Brain microvascular endothelial cell (primary cell): Measurements from ENCODE around the gene RETN.

Experiments
- DNase-seq: peaks from one replicate; pipeline ENCODE4 v3.0.0-alpha.2; 2020
- H3K27ac ChIP-seq: fragments of 250-450 bp; sonication (Bioruptor Pico); 2 replicates; pipeline ENCODE4 v1.5.1; 2020; ENCODE audit warnings: mild to moderate bottlenecking, moderate library complexity
- H3K27me3 ChIP-seq: fragments of 250-450 bp; sonication (Bioruptor Pico); replicated peaks from 2 replicates; pipeline ENCODE4 v1.5.1; 2020; ENCODE audit warnings: mild to moderate bottlenecking
- H3K36me3 ChIP-seq: fragments of 250-450 bp; sonication (Bioruptor Pico); replicated peaks from 2 replicates; pipeline ENCODE4 v1.5.1; 2020; ENCODE audit warnings: mild to moderate bottlenecking
- H3K4me3 ChIP-seq: 2 replicates; pipeline ENCODE4 v1.5.1; 2011; ENCODE audit warnings: low read depth, mild to moderate bottlenecking, control low read depth, low read length, moderate library complexity
- in situ Hi-C: cut with HindIII; loops from 2 replicates; pipeline ENCODE4 v1.10.0; 2017; ENCODE audit warnings: low sequenced_read_pairs, low pct_ligation_motif_present
- TF ChIP-seq, protein P1 (sequence below): IDR thresholded peaks from 2 replicates; pipeline ENCODE4 v1.5.1; 2011; ENCODE audit warnings: low read depth, mild to moderate bottlenecking, moderate library complexity, low read length, control low read depth, inconsistent platforms; ENCODE audit errors: missing control alignments

The RETN gene

DNA sequence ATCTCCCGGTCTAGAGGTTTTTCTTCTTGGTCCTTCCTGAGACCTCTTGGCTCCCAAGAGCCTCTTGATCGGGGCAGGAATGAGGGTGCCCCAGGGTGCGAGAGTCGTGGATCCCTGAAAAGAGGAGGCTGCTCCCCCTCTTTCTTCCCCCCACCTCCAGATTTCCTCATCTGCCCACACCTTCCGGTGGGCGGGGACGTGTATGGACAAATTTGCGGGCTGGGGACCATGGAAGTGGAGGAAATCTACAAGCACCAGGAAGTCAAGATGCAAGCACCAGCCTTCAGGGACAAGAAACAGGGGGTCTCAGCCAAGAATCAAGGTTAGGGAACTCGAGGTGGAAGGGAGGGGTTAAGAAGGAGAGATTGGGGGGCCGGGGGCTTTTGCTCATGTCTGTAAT, 8.0 kb downstream of the RETN start, which contains the start of gene MCEMP1:
Gene MCEMP1, plus strand, starts transcription at position 237 of the 400 bp plus-strand sequence. Its CDS starts 31 bp downstream, at position 268.
- TF ChIP-seq, protein P1, sequence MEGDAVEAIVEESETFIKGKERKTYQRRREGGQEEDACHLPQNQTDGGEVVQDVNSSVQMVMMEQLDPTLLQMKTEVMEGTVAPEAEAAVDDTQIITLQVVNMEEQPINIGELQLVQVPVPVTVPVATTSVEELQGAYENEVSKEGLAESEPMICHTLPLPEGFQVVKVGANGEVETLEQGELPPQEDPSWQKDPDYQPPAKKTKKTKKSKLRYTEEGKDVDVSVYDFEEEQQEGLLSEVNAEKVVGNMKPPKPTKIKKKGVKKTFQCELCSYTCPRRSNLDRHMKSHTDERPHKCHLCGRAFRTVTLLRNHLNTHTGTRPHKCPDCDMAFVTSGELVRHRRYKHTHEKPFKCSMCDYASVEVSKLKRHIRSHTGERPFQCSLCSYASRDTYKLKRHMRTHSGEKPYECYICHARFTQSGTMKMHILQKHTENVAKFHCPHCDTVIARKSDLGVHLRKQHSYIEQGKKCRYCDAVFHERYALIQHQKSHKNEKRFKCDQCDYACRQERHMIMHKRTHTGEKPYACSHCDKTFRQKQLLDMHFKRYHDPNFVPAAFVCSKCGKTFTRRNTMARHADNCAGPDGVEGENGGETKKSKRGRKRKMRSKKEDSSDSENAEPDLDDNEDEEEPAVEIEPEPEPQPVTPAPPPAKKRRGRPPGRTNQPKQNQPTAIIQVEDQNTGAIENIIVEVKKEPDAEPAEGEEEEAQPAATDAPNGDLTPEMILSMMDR, result no peak
- no peak within 1 kb of the TSS for H3K27ac ChIP-seq
- no peaks in the 10 kb centered on the region for H3K27me3 ChIP-seq
- in situ Hi-C loops, result no loop called here
- no peaks in the 10 kb centered on the region for H3K36me3 ChIP-seq
- H3K4me3 ChIP-seq, result no peak within 1 kb of the TSS
- no peak for DNase-seq

- TF ChIP-seq, protein P1, result no peak
- no peak for DNase-seq
- Histone ChIP-seq H3K36me3 (peaks cover 6% of the 10 kb centered on the region), H3K4me3 (no peak overlapping the region), H3K27me3 (no peaks in the 10 kb centered on the region), H3K27ac (no peak overlapping the region)
- in situ Hi-C loops, result no loop called here
These were observed 8.9 kb downstream of the RETN start for GRCh38 chr19:7677669-7678311.

- in situ Hi-C loops, result no loop called here
- no peak overlapping the region for H3K27ac ChIP-seq
- DNase-seq, result no peak
- TF ChIP-seq, protein P1, result no peak
- peaks cover 19% of the 10 kb centered on the region for H3K36me3 ChIP-seq
- H3K4me3 ChIP-seq, result no peak overlapping the region
- no peaks in the 10 kb centered on the region for H3K27me3 ChIP-seq
These were observed 10.3 kb downstream of the RETN start for GRCh38 chr19:7678971-7679751.

DNA sequence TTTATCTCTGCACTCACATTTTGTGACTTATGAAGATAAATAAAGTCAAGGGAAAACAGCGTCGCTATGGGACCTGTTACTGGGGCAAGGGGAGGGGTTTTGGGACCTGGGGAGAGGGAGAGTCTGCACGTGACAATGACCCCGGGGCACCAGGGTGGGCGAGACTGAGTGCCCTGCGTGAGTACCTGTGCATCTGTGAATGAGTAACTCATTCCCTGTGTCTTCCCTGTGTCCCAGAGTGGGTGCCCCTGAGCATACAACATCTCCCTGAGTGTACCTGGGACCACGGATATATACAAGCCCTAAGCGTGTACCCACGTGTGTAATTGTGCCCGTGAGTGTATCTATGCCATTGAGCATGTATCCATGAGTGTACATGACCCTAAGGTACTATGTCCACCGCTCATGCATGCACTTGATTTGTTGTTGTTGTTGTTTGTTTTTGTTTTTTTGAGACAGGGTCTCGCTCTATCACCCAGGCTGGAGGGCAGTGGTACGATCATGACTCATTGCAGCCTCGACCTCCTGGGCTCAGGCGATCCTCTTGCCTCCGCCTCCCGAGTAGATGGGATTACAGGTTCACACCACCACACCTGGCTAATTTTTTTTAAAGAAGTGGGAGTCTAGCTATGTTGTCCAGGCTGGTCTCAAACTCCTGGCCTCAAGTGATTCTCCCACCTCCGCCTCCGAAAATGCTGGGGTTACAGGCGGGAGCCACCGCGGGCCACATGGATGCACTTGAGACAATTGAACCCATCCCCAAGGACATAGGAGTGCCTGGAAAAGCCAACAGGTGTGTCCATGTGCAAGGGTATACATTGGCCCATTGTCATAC, 11.1 kb downstream of the RETN start:
- peak overlapping the region; percentile 37 for H3K4me3 ChIP-seq
- in situ Hi-C loops, result no loop called here
- DNase-seq, result no peak
- H3K27ac ChIP-seq, result no peak overlapping the region
- H3K36me3 ChIP-seq, result peaks cover 19% of the 10 kb centered on the region
- H3K27me3 ChIP-seq, result no peaks in the 10 kb centered on the region
- TF ChIP-seq, protein P1, result no peak

DNA sequence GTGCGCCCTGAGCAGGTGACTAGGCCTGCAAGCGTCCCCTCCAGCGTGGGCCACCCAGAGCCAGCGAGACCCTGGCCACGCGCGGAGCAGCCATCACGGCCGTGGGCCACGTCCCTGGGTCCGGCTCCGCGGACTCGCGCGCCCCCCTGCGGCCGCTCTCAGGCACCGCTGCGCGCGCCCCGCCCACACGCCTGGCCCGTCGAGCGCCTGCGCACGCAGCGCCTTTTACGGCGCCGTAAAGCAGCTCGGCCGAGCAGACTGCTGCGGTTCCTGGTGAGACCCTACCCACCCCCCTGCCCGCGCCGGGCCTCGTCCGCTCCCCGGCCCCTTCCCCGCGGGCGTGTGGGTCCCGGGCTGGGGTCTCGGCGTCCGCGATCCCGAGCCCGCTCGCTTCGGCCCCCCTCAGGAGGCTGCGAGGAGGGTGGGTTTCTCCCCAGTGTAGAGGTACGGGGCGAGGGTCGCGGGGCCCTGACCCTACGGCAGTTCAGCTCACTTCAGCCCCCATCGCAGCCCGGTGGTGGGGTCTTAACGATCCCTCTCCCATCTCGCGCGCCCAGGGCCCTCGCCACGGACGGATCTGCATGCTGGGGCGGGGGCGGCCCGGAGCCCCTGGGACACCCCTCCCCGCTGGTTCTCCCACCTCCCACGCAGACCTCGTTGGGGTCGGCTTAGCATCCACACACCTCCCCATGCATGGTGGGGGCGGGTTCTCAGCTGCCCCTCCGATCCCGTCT, 11.9 kb downstream of the RETN start, which contains the start of gene TRAPPC5:
Gene TRAPPC5, plus strand, starts transcription at position 228 of the 734 bp plus-strand sequence. CDS start 1,421 bp downstream, outside the sequence.
- peak within 1 kb of the TSS; percentile 91 for H3K4me3 ChIP-seq
- peaks cover 19% of the 10 kb centered on the region for H3K36me3 ChIP-seq
- peak; percentile 58 for DNase-seq
- H3K27ac ChIP-seq, result peak within 1 kb of the TSS; percentile 13
- TF ChIP-seq, protein P1, result peak; percentile 46
- in situ Hi-C loops, result no loop called here
- no peaks in the 10 kb centered on the region for H3K27me3 ChIP-seq
